Central memory CD8-positive, alpha-beta T cell (primary cell): Measurements from ENCODE around the gene DCD.
"Not testable (repeated sequence)": the region's sequence is repeated elsewhere in the genome, so short reads cannot be mapped to it uniquely, and the experiment has no call there.

Source experiments
- ATAC-seq: fragments of 150-1000 bp; cut with Tn5 transposase; replicated peaks from 2 replicates; pipeline ENCODE4 v1.10.0; 2022; ENCODE audit warnings: mild to moderate bottlenecking, moderate FRiP score, moderate number of reproducible peaks; ENCODE audit not compliant: poor library complexity, severe bottlenecking; ENCODE audit errors: extremely low read depth
- DNase-seq, 2 donors: peaks; one replicate each; pipeline ENCODE4 v3.0.0; 2021; ENCODE audit warnings: low spot score in 2 of 2
- H3K27ac Mint-ChIP-seq: one replicate; pipeline ENCODE4 v1.8.0; 2022; ENCODE audit warnings: low read depth, mild to moderate bottlenecking, moderate library complexity, mixed read lengths
- H3K27me3 Mint-ChIP-seq: one replicate; pipeline ENCODE4 v1.8.0; 2022; ENCODE audit warnings: mixed read lengths
- H3K36me3 Mint-ChIP-seq: one replicate; pipeline ENCODE4 v1.8.0; 2022; ENCODE audit warnings: mild to moderate bottlenecking, moderate library complexity, mixed read lengths; ENCODE audit not compliant: insufficient read depth
- H3K4me1 Mint-ChIP-seq: one replicate; pipeline ENCODE4 v1.8.0; 2022; ENCODE audit warnings: mixed read lengths
- H3K4me3 Mint-ChIP-seq: one replicate; pipeline ENCODE4 v1.8.0; 2022; ENCODE audit warnings: mild to moderate bottlenecking, moderate library complexity, mixed read lengths
- H3K9me3 Mint-ChIP-seq: one replicate; pipeline ENCODE4 v1.8.0; 2022; ENCODE audit warnings: mixed read lengths

The DCD gene

GRCh38 chr12:54665022-54665635 is 17.0 kb upstream of the DCD start:
- not testable (repeated sequence) for H3K27ac Mint-ChIP-seq, H3K36me3 Mint-ChIP-seq, H3K4me3 Mint-ChIP-seq, DNase-seq, ATAC-seq, H3K4me1 Mint-ChIP-seq, H3K9me3 Mint-ChIP-seq
- H3K27me3 Mint-ChIP-seq: peaks cover 49% of the 10 kb centered on the region

GRCh38 chr12:54663603-54664002 is 15.4 kb upstream of the DCD start:
- H3K4me1 Mint-ChIP-seq: no peaks in the 10 kb centered on the region
- ATAC-seq: no peak
- H3K27me3 Mint-ChIP-seq: peaks cover 47% of the 10 kb centered on the region
- H3K9me3 Mint-ChIP-seq: no peaks in the 10 kb centered on the region
- no peak overlapping the region for H3K4me3 Mint-ChIP-seq
- H3K27ac Mint-ChIP-seq: no peak overlapping the region
- no peak for DNase-seq
- no peaks in the 10 kb centered on the region for H3K36me3 Mint-ChIP-seq

- Mint-ChIP-seq H3K4me3 (no peak overlapping the region), H3K36me3 (no peaks in the 10 kb centered on the region), H3K27me3 (peaks cover 42% of the 10 kb centered on the region), H3K27ac (no peak overlapping the region), H3K9me3 (no peaks in the 10 kb centered on the region), H3K4me1 (no peaks in the 10 kb centered on the region)
- DNase-seq (no peak), ATAC-seq (no peak)
Measured at GRCh38 chr12:54662026-54662425, 13.9 kb upstream of the DCD start.

GRCh38 chr12:54661048-54661447 is 12.9 kb upstream of the DCD start:
- no peaks in the 10 kb centered on the region for H3K9me3 Mint-ChIP-seq
- no peaks in the 10 kb centered on the region for H3K4me1 Mint-ChIP-seq
- H3K27me3 Mint-ChIP-seq: peaks cover 32% of the 10 kb centered on the region
- no peak overlapping the region for H3K27ac Mint-ChIP-seq
- ATAC-seq (no peak), DNase-seq (no peak)
- H3K4me3 Mint-ChIP-seq: no peak overlapping the region
- H3K36me3 Mint-ChIP-seq: no peaks in the 10 kb centered on the region

GRCh38 chr12:54660320-54660962 is 12.3 kb upstream of the DCD start:
- no peak overlapping the region for H3K4me3 Mint-ChIP-seq
- H3K36me3 Mint-ChIP-seq: no peaks in the 10 kb centered on the region
- ATAC-seq (no peak), DNase-seq (no peak)
- H3K27me3 Mint-ChIP-seq: peaks cover 26% of the 10 kb centered on the region
- H3K27ac Mint-ChIP-seq: no peak overlapping the region
- H3K4me1 Mint-ChIP-seq: no peaks in the 10 kb centered on the region
- H3K9me3 Mint-ChIP-seq: no peaks in the 10 kb centered on the region

GRCh38 chr12:54658306-54659264 is 10.4 kb upstream of the DCD start:
- H3K27ac Mint-ChIP-seq: no peak overlapping the region
- DNase-seq (peak in 1 of 2 donors; percentile 18), ATAC-seq (peak; percentile 32)
- H3K36me3 Mint-ChIP-seq: no peaks in the 10 kb centered on the region
- no peaks in the 10 kb centered on the region for H3K9me3 Mint-ChIP-seq
- H3K27me3 Mint-ChIP-seq: peaks cover 16% of the 10 kb centered on the region
- H3K4me1 Mint-ChIP-seq: no peaks in the 10 kb centered on the region
- H3K4me3 Mint-ChIP-seq: no peak overlapping the region

- ATAC-seq (no peak), DNase-seq (no peak)
- H3K9me3 Mint-ChIP-seq: no peaks in the 10 kb centered on the region
- no peaks in the 10 kb centered on the region for H3K4me1 Mint-ChIP-seq
- peaks cover 16% of the 10 kb centered on the region for H3K27me3 Mint-ChIP-seq
- no peaks in the 10 kb centered on the region for H3K36me3 Mint-ChIP-seq
- no peak overlapping the region for H3K4me3 Mint-ChIP-seq
- H3K27ac Mint-ChIP-seq: no peak overlapping the region
Measured at GRCh38 chr12:54657105-54657607, 9.0 kb upstream of the DCD start.

GRCh38 chr12:54654926-54655325 is 6.8 kb upstream of the DCD start:
- no peaks in the 10 kb centered on the region for H3K9me3 Mint-ChIP-seq
- H3K27ac Mint-ChIP-seq: no peak overlapping the region
- H3K4me1 Mint-ChIP-seq: no peaks in the 10 kb centered on the region
- H3K27me3 Mint-ChIP-seq: peaks cover 16% of the 10 kb centered on the region
- DNase-seq (no peak), ATAC-seq (no peak)
- no peaks in the 10 kb centered on the region for H3K36me3 Mint-ChIP-seq
- no peak overlapping the region for H3K4me3 Mint-ChIP-seq

- H3K9me3 Mint-ChIP-seq: no peaks in the 10 kb centered on the region
- H3K4me1 Mint-ChIP-seq: no peaks in the 10 kb centered on the region
- no peak overlapping the region for H3K4me3 Mint-ChIP-seq
- no peak overlapping the region for H3K27ac Mint-ChIP-seq
- ATAC-seq (no peak), DNase-seq (no peak)
- peaks cover 1% of the 10 kb centered on the region for H3K27me3 Mint-ChIP-seq
- no peaks in the 10 kb centered on the region for H3K36me3 Mint-ChIP-seq
Measured at GRCh38 chr12:54653025-54653424, 4.9 kb upstream of the DCD start.

- Mint-ChIP-seq H3K36me3 (no peaks in the 10 kb centered on the region), H3K9me3 (no peaks in the 10 kb centered on the region), H3K27me3 (peaks cover 23% of the 10 kb centered on the region), H3K4me1 (no peaks in the 10 kb centered on the region), H3K27ac (no peak overlapping the region), H3K4me3 (no peak overlapping the region)
- ATAC-seq (no peak), DNase-seq (no peak)
Measured at GRCh38 chr12:54650889-54651288, 2.7 kb upstream of the DCD start.

GRCh38 chr12:54650409-54650808 is 2.2 kb upstream of the DCD start:
- no peak for DNase-seq
- H3K36me3 Mint-ChIP-seq: no peaks in the 10 kb centered on the region
- H3K4me3 Mint-ChIP-seq: no peak overlapping the region
- no peaks in the 10 kb centered on the region for H3K9me3 Mint-ChIP-seq
- no peak for ATAC-seq
- peaks cover 28% of the 10 kb centered on the region for H3K27me3 Mint-ChIP-seq
- no peaks in the 10 kb centered on the region for H3K4me1 Mint-ChIP-seq
- no peak overlapping the region for H3K27ac Mint-ChIP-seq

GRCh38 chr12:54649825-54650224 is 1.7 kb upstream of the DCD start:
- no peaks in the 10 kb centered on the region for H3K36me3 Mint-ChIP-seq
- H3K27ac Mint-ChIP-seq: no peak overlapping the region
- H3K27me3 Mint-ChIP-seq: peaks cover 33% of the 10 kb centered on the region
- ATAC-seq: no peak
- no peak for DNase-seq
- H3K4me1 Mint-ChIP-seq: no peaks in the 10 kb centered on the region
- no peak overlapping the region for H3K4me3 Mint-ChIP-seq
- H3K9me3 Mint-ChIP-seq: no peaks in the 10 kb centered on the region
